ENCODE results near the gene ENOX2.

DNA sequence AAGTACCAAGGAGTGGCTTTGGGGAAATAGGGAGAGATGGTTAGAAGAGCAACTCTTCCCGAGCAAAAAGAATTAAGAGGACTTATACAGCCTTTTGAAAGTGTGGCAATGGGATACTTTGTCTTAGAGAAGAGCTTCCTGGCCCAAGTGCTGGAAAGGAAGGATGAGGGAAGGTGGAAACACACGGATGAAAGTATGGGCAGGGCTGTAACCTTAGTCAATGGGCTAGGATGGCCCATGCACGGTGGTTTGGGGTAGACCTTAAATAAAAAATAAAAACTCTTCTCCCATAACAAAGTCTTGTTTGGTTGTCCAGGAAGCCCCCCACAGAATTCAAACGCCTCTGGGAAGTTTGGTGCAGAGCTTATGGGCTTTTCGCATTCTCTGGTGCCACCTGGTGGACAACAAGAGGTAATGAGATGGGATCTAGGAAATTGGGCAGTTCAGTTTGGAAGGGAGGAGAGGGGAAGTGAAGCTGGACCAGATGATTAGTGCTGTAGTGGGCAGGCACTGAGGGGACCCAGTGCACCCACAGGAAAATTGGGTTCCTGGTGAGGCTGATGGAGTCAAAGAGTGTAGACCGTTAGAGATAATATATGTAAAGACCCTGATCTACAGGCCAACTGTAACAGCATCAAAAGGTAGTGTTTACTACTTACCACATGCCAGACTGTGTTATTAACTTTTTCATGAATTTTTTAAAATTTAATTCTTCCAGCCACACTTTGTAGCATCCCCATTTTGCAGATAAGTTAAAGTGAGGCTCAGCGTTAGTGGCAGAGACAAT lies 13.8 kb upstream of the ENOX2 start:
- TF ChIP-seq EZH2 (IDR thresholded peaks at IDR 0.05; ENCODE audit: borderline replicate concordance, low read depth, low read length, severe bottlenecking): no peak
- TF ChIP-seq, protein P1, sequence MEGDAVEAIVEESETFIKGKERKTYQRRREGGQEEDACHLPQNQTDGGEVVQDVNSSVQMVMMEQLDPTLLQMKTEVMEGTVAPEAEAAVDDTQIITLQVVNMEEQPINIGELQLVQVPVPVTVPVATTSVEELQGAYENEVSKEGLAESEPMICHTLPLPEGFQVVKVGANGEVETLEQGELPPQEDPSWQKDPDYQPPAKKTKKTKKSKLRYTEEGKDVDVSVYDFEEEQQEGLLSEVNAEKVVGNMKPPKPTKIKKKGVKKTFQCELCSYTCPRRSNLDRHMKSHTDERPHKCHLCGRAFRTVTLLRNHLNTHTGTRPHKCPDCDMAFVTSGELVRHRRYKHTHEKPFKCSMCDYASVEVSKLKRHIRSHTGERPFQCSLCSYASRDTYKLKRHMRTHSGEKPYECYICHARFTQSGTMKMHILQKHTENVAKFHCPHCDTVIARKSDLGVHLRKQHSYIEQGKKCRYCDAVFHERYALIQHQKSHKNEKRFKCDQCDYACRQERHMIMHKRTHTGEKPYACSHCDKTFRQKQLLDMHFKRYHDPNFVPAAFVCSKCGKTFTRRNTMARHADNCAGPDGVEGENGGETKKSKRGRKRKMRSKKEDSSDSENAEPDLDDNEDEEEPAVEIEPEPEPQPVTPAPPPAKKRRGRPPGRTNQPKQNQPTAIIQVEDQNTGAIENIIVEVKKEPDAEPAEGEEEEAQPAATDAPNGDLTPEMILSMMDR (IDR thresholded peaks at IDR 0.05; ENCODE audit: borderline replicate concordance, extremely low read depth, low read length, poor library complexity, severe bottlenecking): peak; percentile 81

Data from DND-41 (cell line).